Neuronal stem cell (in vitro differentiated cells): ENCODE results near the gene TUBAL3.

Experiments
- DNase-seq: peaks from one replicate; pipeline ENCODE4 v3.0.0-alpha.2; 2013; ENCODE audit warnings: low spot score
- H2AFZ ChIP-seq: one replicate; pipeline ENCODE4 v1.6.1; 2013; ENCODE audit warnings: mild to moderate bottlenecking, low read length, inconsistent platforms
- H2AK5ac ChIP-seq: 2 replicates; pipeline ENCODE4 v1.6.1; 2013; ENCODE audit warnings: low read depth, mild to moderate bottlenecking, inconsistent platforms, low read length, moderate library complexity, mixed read lengths
- H2BK120ac ChIP-seq: 2 replicates; pipeline ENCODE4 v1.6.1; 2013; ENCODE audit warnings: low read depth, mild to moderate bottlenecking, inconsistent platforms, low read length, moderate library complexity, mixed read lengths
- H2BK12ac ChIP-seq: one replicate; pipeline ENCODE4 v1.6.1; 2013; ENCODE audit warnings: low read length, inconsistent platforms
- H2BK15ac ChIP-seq: 2 replicates; pipeline ENCODE4 v1.6.1; 2013; ENCODE audit warnings: mild to moderate bottlenecking, low read length, inconsistent platforms, mixed read lengths
- H2BK5ac ChIP-seq: one replicate; pipeline ENCODE4 v1.6.1; 2013; ENCODE audit warnings: inconsistent platforms, mild to moderate bottlenecking, low read length, moderate library complexity
- H3K14ac ChIP-seq: one replicate; pipeline ENCODE4 v1.6.1; 2013; ENCODE audit warnings: low read length, inconsistent platforms
- H3K18ac ChIP-seq: 2 replicates; pipeline ENCODE4 v1.6.1; 2013; ENCODE audit warnings: low read length, inconsistent platforms
- H3K23ac ChIP-seq: 2 replicates; pipeline ENCODE4 v1.6.1; 2013; ENCODE audit warnings: low read depth, mild to moderate bottlenecking, mixed read lengths, low read length, inconsistent platforms; ENCODE audit not compliant: poor library complexity
- H3K27ac ChIP-seq: replicated peaks from 3 replicates; pipeline ENCODE4 v1.5.1; 2013; ENCODE audit warnings: low read length, inconsistent platforms
- H3K27me3 ChIP-seq, 3 experiments: 2 replicates each; pipeline ENCODE4 v1.6.1; 2013; ENCODE audit warnings: low read length in 3 of 3, mild to moderate bottlenecking in 2 of 3, inconsistent platforms in 1 of 3, low read depth in 1 of 3, mixed read lengths in 1 of 3, moderate library complexity in 1 of 3; ENCODE audit not compliant: control insufficient read depth in 3 of 3, insufficient read depth in 3 of 3
- H3K36me3 ChIP-seq, 2 donors: replicated peaks in 1 of 2; 2 replicates each; pipeline ENCODE4 v1.6.1; 2013; ENCODE audit warnings: low read length in 2 of 2; ENCODE audit not compliant: control insufficient read depth in 2 of 2, insufficient read depth in 2 of 2
- H3K4ac ChIP-seq: 2 replicates; pipeline ENCODE4 v1.6.1; 2013; ENCODE audit warnings: inconsistent platforms, mild to moderate bottlenecking, low read length, moderate library complexity
- H3K4me1 ChIP-seq, 2 donors: 1 replicate in 1 of 2; 2 replicates in 1 of 2; pipeline ENCODE4 v1.6.1; 2013; ENCODE audit warnings: low read length in 2 of 2, low read depth in 1 of 2; ENCODE audit not compliant: control insufficient read depth in 2 of 2, insufficient read depth in 1 of 2
- H3K4me2 ChIP-seq: one replicate; pipeline ENCODE4 v1.6.1; 2013; ENCODE audit warnings: mild to moderate bottlenecking, low read length, inconsistent platforms; ENCODE audit not compliant: insufficient read depth, poor library complexity, severe bottlenecking
- H3K4me3 ChIP-seq, 2 donors: 2 replicates each; pipeline ENCODE4 v1.5.1; 2013; ENCODE audit warnings: low read length in 2 of 2, mild to moderate bottlenecking in 2 of 2, inconsistent platforms in 1 of 2, moderate library complexity in 1 of 2
- H3K79me1 ChIP-seq: one replicate; pipeline ENCODE4 v1.6.1; 2013; ENCODE audit warnings: low read depth, mild to moderate bottlenecking, inconsistent platforms, low read length, moderate library complexity
- H3K9ac ChIP-seq: one replicate; pipeline ENCODE4 v1.6.1; 2013; ENCODE audit warnings: mild to moderate bottlenecking, low read depth, low read length, inconsistent platforms; ENCODE audit not compliant: poor library complexity
- H3K9me3 ChIP-seq, 2 donors: replicated peaks in 1 of 2; 2 replicates each; pipeline versions ENCODE3 to v1.6.1; 2013; ENCODE audit warnings: low read length in 2 of 2, mild to moderate bottlenecking in 2 of 2, inconsistent platforms in 1 of 2, low read depth in 1 of 2, mixed read lengths in 1 of 2, moderate library complexity in 1 of 2; ENCODE audit not compliant: control insufficient read depth in 2 of 2, insufficient read depth in 1 of 2
- H4K8ac ChIP-seq: one replicate; pipeline ENCODE4 v1.6.1; 2013; ENCODE audit warnings: low read depth, mild to moderate bottlenecking, inconsistent platforms, low read length, moderate library complexity
- H4K91ac ChIP-seq: one replicate; pipeline ENCODE4 v1.6.1; 2013; ENCODE audit warnings: low read length, low read depth, mild to moderate bottlenecking, inconsistent platforms; ENCODE audit not compliant: poor library complexity
- whole genome bisulfite sequencing, 2 donors: extraction: QIAGEN DNeasy Blood & Tissue Kit; methylation state at CpG; one replicate each; pipeline ENCODE4 v1.1.7; 2013; ENCODE audit warnings: missing lambda C conversion rate in 2 of 2, mixed read lengths in 1 of 2; ENCODE audit not compliant: insufficient read length in 2 of 2, insufficient replicate concordance in 1 of 2; ENCODE audit errors: extremely low coverage in 2 of 2; 5-methylcytosine and 5-hydroxymethylcytosine counted together

The TUBAL3 gene

GRCh38 chr10:5362873-5363272, 41.8 kb downstream of the TUBAL3 start:
- no peak overlapping the region for H3K27ac ChIP-seq
- H4K91ac ChIP-seq: no peak overlapping the region
- no peak overlapping the region for H3K4ac ChIP-seq
- no peak overlapping the region for H2BK120ac ChIP-seq
- H3K4me3 ChIP-seq: no peak overlapping the region
- H2BK12ac ChIP-seq: no peak overlapping the region
- H2BK5ac ChIP-seq: no peak overlapping the region
- H2BK15ac ChIP-seq: no peak overlapping the region
- H3K23ac ChIP-seq: no peak overlapping the region
- H3K79me1 ChIP-seq: no peaks in the 10 kb centered on the region
- no peaks in the 10 kb centered on the region for H3K4me1 ChIP-seq
- no peak overlapping the region for H2AFZ ChIP-seq
- no peaks in the 10 kb centered on the region for H3K9me3 ChIP-seq
- no peaks in the 10 kb centered on the region for H3K27me3 ChIP-seq
- no peak overlapping the region for H3K14ac ChIP-seq
- no peak overlapping the region for H3K18ac ChIP-seq
- no peak for DNase-seq
- no peak overlapping the region for H4K8ac ChIP-seq
- H3K4me2 ChIP-seq: no peak overlapping the region
- H2AK5ac ChIP-seq: no peak overlapping the region
- no peak overlapping the region for H3K9ac ChIP-seq
- no peaks in the 10 kb centered on the region for H3K36me3 ChIP-seq

GRCh38 chr10:5361966-5362365, 42.7 kb downstream of the TUBAL3 start:
- no peak overlapping the region for H3K18ac ChIP-seq
- no peaks in the 10 kb centered on the region for H3K36me3 ChIP-seq
- no peaks in the 10 kb centered on the region for H3K27me3 ChIP-seq
- no peak overlapping the region for H3K27ac ChIP-seq
- H2BK15ac ChIP-seq: no peak overlapping the region
- no CpG with 5 or more reads among the region's 4 CpGs for WGBS, 2 donors
- no peak overlapping the region for H3K4me2 ChIP-seq
- H3K79me1 ChIP-seq: no peaks in the 10 kb centered on the region
- DNase-seq: no peak
- H3K9me3 ChIP-seq: peaks cover 0 to 2% of the 10 kb centered on the region in 2 donors
- no peak overlapping the region for H3K4ac ChIP-seq
- no peak overlapping the region for H3K14ac ChIP-seq
- H2AK5ac ChIP-seq: no peak overlapping the region
- H2BK120ac ChIP-seq: no peak overlapping the region
- H3K23ac ChIP-seq: no peak overlapping the region
- no peak overlapping the region for H4K8ac ChIP-seq
- H4K91ac ChIP-seq: no peak overlapping the region
- H3K4me3 ChIP-seq: no peak overlapping the region
- H3K4me1 ChIP-seq: no peaks in the 10 kb centered on the region
- no peak overlapping the region for H3K9ac ChIP-seq
- no peak overlapping the region for H2BK5ac ChIP-seq
- H2AFZ ChIP-seq: no peak overlapping the region
- no peak overlapping the region for H2BK12ac ChIP-seq

- Histone ChIP-seq H2AFZ (no peak overlapping the region), H3K27ac (no peak overlapping the region), H3K23ac (no peak overlapping the region), H3K4me3 (no peak overlapping the region), H3K14ac (no peak overlapping the region), H2AK5ac (no peak overlapping the region), H4K91ac (no peak overlapping the region), H3K4ac (no peak overlapping the region), H3K79me1 (no peaks in the 10 kb centered on the region), H3K9me3 (peaks cover 0 to 2% of the 10 kb centered on the region in 2 donors), H3K36me3 (no peaks in the 10 kb centered on the region), H3K27me3 (no peaks in the 10 kb centered on the region), H4K8ac (no peak overlapping the region), H2BK12ac (no peak overlapping the region), H3K4me1 (no peaks in the 10 kb centered on the region), H2BK15ac (no peak overlapping the region), H2BK120ac (no peak overlapping the region), H3K9ac (no peak overlapping the region), H3K18ac (no peak overlapping the region), H2BK5ac (no peak overlapping the region), H3K4me2 (no peak overlapping the region)
- DNase-seq: no peak
- WGBS, 2 donors: no CpG with 5 or more reads among the region's 7 CpGs
Observed at GRCh38 chr10:5360318-5360915, 44.2 kb downstream of the TUBAL3 start.

GRCh38 chr10:5356302-5356763, 48.3 kb downstream of the TUBAL3 start:
- H3K4me3 ChIP-seq: no peak overlapping the region
- H3K4me2 ChIP-seq: no peak overlapping the region
- WGBS, 2 donors: 100% methylated on average over 3 of the region's 4 CpGs; no CpG with 5 or more reads in 1 of the 2 donors

More at GRCh38 chr10:5356302-5356763, 48.3 kb downstream of the TUBAL3 start:
- Histone ChIP-seq H2BK5ac (no peak overlapping the region), H4K91ac (no peak overlapping the region), H2BK120ac (no peak overlapping the region), H3K4ac (no peak overlapping the region), H2BK15ac (no peak overlapping the region), H2BK12ac (no peak overlapping the region), H3K9ac (no peak overlapping the region), H3K36me3 (no peaks in the 10 kb centered on the region), H3K4me1 (no peaks in the 10 kb centered on the region), H4K8ac (no peak overlapping the region), H3K27me3 (peaks cover 0 to 8% (median 0%) of the 10 kb centered on the region in 3 experiments), H3K14ac (no peak overlapping the region), H3K27ac (no peak overlapping the region), H3K18ac (no peak overlapping the region), H2AFZ (no peak overlapping the region), H3K23ac (no peak overlapping the region), H3K9me3 (peaks cover 0 to 2% of the 10 kb centered on the region in 2 donors), H3K79me1 (no peaks in the 10 kb centered on the region), H2AK5ac (no peak overlapping the region)
- DNase-seq: no peak
